HG02973 (cell line): ENCODE measurements around the gene TIGD2.
"Not testable (repeated sequence)": the region's sequence is repeated elsewhere in the genome, so short reads cannot be mapped to it uniquely, and the experiment has no call there.

Experiments used
- ATAC-seq: cut with Tn5 transposase; IDR thresholded peaks from one replicate; pipeline ENCODE4 v1.9.1; 2021; ENCODE audit warnings: moderate library complexity; ENCODE audit not compliant: unreplicated experiment

Gene TIGD2

GRCh38 chr4:89117115-89117514 lies 5.8 kb downstream of the TIGD2 start:
- ATAC-seq = no peak

- no peak for ATAC-seq
These were observed 7.8 kb downstream of the TIGD2 start for GRCh38 chr4:89119166-89119565.

- no peak for ATAC-seq
These were observed 8.5 kb downstream of the TIGD2 start for GRCh38 chr4:89119836-89120235.

GRCh38 chr4:89121387-89122068 lies 10.2 kb downstream of the TIGD2 start:
- no peak for ATAC-seq

- no peak for ATAC-seq
These were observed 12.1 kb downstream of the TIGD2 start for GRCh38 chr4:89123451-89123851.

- ATAC-seq = no peak
These were observed 14.8 kb downstream of the TIGD2 start for GRCh38 chr4:89125901-89126782.

- no peak for ATAC-seq
These were observed 17.8 kb downstream of the TIGD2 start for GRCh38 chr4:89129080-89129640.

- no peak for ATAC-seq
These were observed 23.5 kb downstream of the TIGD2 start for GRCh38 chr4:89134775-89135319.

- ATAC-seq = no peak
These were observed 25.2 kb downstream of the TIGD2 start for GRCh38 chr4:89136525-89136924.

- ATAC-seq = no peak
These were observed 25.9 kb downstream of the TIGD2 start for GRCh38 chr4:89137231-89137630.

GRCh38 chr4:89137695-89138094 lies 26.4 kb downstream of the TIGD2 start:
- ATAC-seq = no peak

GRCh38 chr4:89140168-89140759 lies 28.9 kb downstream of the TIGD2 start:
- ATAC-seq = no peak

- ATAC-seq = peak; percentile 91
These were observed 31.6 kb downstream of the TIGD2 start for GRCh38 chr4:89142691-89143669.

GRCh38 chr4:89144652-89145051 lies 33.3 kb downstream of the TIGD2 start:
- ATAC-seq = not testable (repeated sequence)

- ATAC-seq = no peak
These were observed 34.9 kb downstream of the TIGD2 start for GRCh38 chr4:89146196-89146595.

- ATAC-seq = no peak
These were observed 41.6 kb downstream of the TIGD2 start for GRCh38 chr4:89152972-89153371.

- ATAC-seq = no peak
These were observed 45.0 kb downstream of the TIGD2 start for GRCh38 chr4:89156174-89156914.

GRCh38 chr4:89157488-89158024 lies 46.2 kb downstream of the TIGD2 start:
- no peak for ATAC-seq

GRCh38 chr4:89158884-89159503 lies 47.7 kb downstream of the TIGD2 start:
- no peak for ATAC-seq
